ENCODE results near the gene LIPM. TPM values are rescaled to one million over a fixed set of nuclear protein-coding genes. Genes with fewer than 3 reads are reported as not detected.

Gene LIPM
- total RNA-seq, 1 donor from 2014 or later, result not detected

Other genes with a start within 250 kb of the LIPM start
- gene RNLS, start 219.4 kb upstream of the LIPM start, total RNA-seq, result 4.2 TPM
- 0.74 TPM for gene LIPJ, start 216.0 kb upstream of the LIPM start, total RNA-seq
- 3.4 TPM for gene LIPF, start 138.3 kb upstream of the LIPM start, total RNA-seq
- gene LIPK, start 96.5 kb upstream of the LIPM start, total RNA-seq, result not detected
- 0.25 TPM for gene LIPN, start 42.7 kb upstream of the LIPM start, total RNA-seq
- gene ANKRD22, start 49.1 kb downstream of the LIPM start, total RNA-seq, result not detected
- 6.6 TPM for gene STAMBPL1, start 77.5 kb downstream of the LIPM start, total RNA-seq
- gene ACTA2, start 150.0 kb downstream of the LIPM start, total RNA-seq, result 20.7 TPM
- gene FAS, start 188.1 kb downstream of the LIPM start, total RNA-seq, result 2.0 TPM